Activated CD8-positive, alpha-beta memory T cell treated with anti-CD3 and anti-CD28 coated beads, Interleukin-2, amount 10 ng/mL, durations not matched to agents 7 days and 5 days (primary cell): ENCODE results near the gene TBX1. TPM values are rescaled to one million over a fixed set of nuclear protein-coding genes. Genes with fewer than 3 reads are reported as not detected.

Experiments
- ATAC-seq: fragments of 150-1000 bp; cut with Tn5 transposase; one replicate; pipeline ENCODE4 v1.10.0; 2021; ENCODE audit warnings: moderate library complexity
- CTCF ChIA-PET: fragments of 350-600 bp; sonication (Branson Sonifier 250); formaldehyde crosslinking; loops from one replicate; lab custom pipeline; 2021; ENCODE audit warnings: antibody characterized with exemption; lab: Charles Lee
- DNase-seq: peaks from one replicate; pipeline ENCODE4 v3.0.0-alpha.2; 2020
- H3K27ac Mint-ChIP-seq: one replicate; pipeline ENCODE4 v1.8.0; 2021; ENCODE audit warnings: mild to moderate bottlenecking, mixed read lengths
- H3K27me3 Mint-ChIP-seq: one replicate; pipeline ENCODE4 v1.8.0; 2021; ENCODE audit warnings: mixed read lengths
- H3K36me3 Mint-ChIP-seq: one replicate; pipeline ENCODE4 v1.8.0; 2021; ENCODE audit warnings: mild to moderate bottlenecking, mixed read lengths
- H3K4me1 Mint-ChIP-seq: one replicate; pipeline ENCODE4 v1.8.0; 2021; ENCODE audit warnings: mixed read lengths
- H3K4me3 Mint-ChIP-seq: one replicate; pipeline ENCODE4 v1.8.0; 2021; ENCODE audit warnings: mild to moderate bottlenecking, moderate library complexity, mixed read lengths
- H3K9me3 Mint-ChIP-seq: one replicate; pipeline ENCODE4 v1.8.0; 2022; ENCODE audit warnings: low read depth, mixed read lengths
- total RNA-seq, 2 experiments: library from RNA; stranded (reverse); gene quantifications; one replicate each; pipeline ENCODE4 v1.2.3, GENCODE V29; 2021

The TBX1 gene
- total RNA-seq, 2 experiments from 2014 or later = 0.91 to 1.1 TPM

- Mint-ChIP-seq H3K27me3 (peaks cover 68% of the 10 kb centered on the region), H3K4me3 (no peak overlapping the region), H3K27ac (no peak overlapping the region), H3K9me3 (no peaks in the 10 kb centered on the region), H3K36me3 (peaks cover 5% of the 10 kb centered on the region), H3K4me1 (peaks cover 14% of the 10 kb centered on the region)
- DNase-seq = no peak
- no peak for ATAC-seq
- CTCF ChIA-PET = interaction anchor here (1.0 to 4.3 kb wide), 3 partner anchors 10 to 94 kb away, joined by 3 to 24 read pairs (median 4); no protein-coding TSS in a partner anchor
Measured at GRCh38 chr22:19755145-19755710, 5.3 kb upstream of the TBX1 start.

GRCh38 chr22:19755722-19756287 is 4.8 kb upstream of the TBX1 start:
- ATAC-seq (no peak), DNase-seq (no peak)
- Mint-ChIP-seq H3K4me3 (no peak overlapping the region), H3K27me3 (peaks cover 69% of the 10 kb centered on the region), H3K4me1 (peaks cover 15% of the 10 kb centered on the region), H3K36me3 (peaks cover 6% of the 10 kb centered on the region), H3K27ac (no peak overlapping the region), H3K9me3 (no peaks in the 10 kb centered on the region)
- CTCF ChIA-PET = interaction anchor here (0.6 to 4.3 kb wide), 10 partner anchors 10 to 474 kb away, joined by 3 to 27 read pairs (median 4); partner anchors contain the start of gene GP1BB

DNA sequence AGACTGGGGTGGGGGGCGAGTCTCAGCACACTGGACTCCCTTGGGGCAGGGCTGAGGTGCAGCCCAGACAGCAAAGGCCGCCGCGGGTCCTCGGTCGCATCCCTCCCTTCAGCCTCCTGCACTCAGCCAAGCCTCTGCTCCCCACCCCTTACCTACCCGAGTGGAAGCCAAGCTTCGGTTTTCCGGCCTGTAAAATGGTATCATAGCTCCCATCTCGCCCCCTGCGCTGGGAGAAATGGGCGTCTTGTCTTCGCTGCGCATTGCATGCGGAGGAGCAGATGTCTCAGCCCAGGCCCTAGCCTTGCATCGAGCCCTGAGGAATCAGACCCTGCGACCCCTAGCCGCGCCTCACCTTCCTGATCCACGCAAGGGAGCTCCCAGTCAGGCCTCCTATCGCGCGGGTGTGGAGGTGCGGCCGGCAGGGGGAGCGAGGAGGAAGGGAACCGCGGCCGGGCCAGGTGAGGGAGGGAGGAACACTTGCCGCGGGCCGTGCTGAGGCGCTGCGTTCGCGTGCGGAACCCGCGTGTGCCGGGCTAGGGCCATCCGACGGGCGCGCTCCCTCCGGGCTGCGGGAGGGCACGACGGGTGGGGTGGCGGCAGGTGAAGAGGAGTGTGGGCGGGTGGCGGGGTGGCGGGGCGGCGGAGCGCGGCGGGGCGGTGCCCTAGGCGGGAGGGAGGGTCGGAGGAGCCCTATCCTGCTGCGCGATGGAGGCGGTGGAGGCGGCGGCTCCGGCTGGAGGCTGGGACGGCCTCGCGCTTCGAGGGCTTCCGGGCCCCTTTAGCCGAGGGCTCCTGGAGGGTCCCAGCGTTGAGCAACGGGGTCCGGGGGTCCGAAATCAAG is 4.1 kb upstream of the TBX1 start:
- ATAC-seq (peak; percentile 75), DNase-seq (peak; percentile 73)
- Mint-ChIP-seq H3K27ac (no peak overlapping the region), H3K4me1 (peaks cover 16% of the 10 kb centered on the region), H3K4me3 (no peak overlapping the region), H3K27me3 (peaks cover 70% of the 10 kb centered on the region), H3K36me3 (peaks cover 6% of the 10 kb centered on the region), H3K9me3 (no peaks in the 10 kb centered on the region)
- CTCF ChIA-PET = interaction anchor here (0.6 to 4.3 kb wide), 10 partner anchors 9 to 474 kb away, joined by 3 to 27 read pairs (median 4); partner anchors contain the start of gene GP1BB

DNA sequence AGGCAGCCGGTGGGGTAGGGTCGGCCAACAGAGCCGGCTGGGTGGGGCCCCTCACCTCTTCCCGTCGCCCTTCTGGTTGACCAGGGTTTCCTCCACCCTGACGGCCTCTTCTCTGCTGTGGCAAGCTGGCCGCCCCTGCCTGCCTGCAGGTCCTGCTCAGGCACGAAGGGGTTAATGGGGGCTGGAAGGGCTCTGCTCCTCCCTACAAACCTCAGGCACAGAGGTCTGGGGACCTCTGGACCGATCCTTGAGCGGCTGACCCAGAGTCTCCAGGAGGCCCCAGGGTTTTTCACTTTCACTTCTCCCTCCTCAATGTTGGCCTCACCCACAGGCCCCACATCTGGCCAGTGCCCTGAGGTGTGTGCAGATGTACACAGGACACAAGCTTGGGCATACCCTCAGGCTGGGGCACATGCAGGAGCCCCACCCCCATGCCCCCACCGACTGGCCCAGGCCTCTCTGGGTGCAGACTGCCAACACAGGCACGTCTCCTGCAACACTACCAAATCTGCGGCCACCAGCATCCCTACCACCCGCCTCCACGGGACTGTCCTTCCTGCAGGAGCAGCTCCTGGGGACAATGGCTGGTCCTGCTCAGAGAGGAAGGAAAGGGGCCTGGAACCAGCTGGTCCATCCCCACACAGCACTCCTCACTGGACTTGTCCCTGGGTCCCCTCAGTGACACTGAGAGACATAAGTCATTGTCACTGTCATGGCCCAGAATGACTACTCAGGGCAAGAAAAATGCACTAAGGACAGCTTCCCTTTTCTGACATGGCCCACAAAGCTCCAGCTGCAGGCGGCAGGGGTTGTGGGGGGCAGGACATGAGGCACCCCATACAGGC is 3.2 kb upstream of the TBX1 start:
- Mint-ChIP-seq H3K36me3 (peaks cover 6% of the 10 kb centered on the region), H3K4me1 (peaks cover 17% of the 10 kb centered on the region), H3K4me3 (peak overlapping the region; percentile 29), H3K27me3 (peaks cover 79% of the 10 kb centered on the region), H3K9me3 (no peaks in the 10 kb centered on the region), H3K27ac (no peak overlapping the region)
- ATAC-seq = no peak
- no peak for DNase-seq
- CTCF ChIA-PET = interaction anchor here (1.2 to 4.3 kb wide), 7 partner anchors 8 to 153 kb away, joined by 3 to 27 read pairs (median 4); partner anchors contain the start of gene GP1BB

GRCh38 chr22:19757985-19758895 is 2.3 kb upstream of the TBX1 start:
- Mint-ChIP-seq H3K27me3 (peaks cover 79% of the 10 kb centered on the region), H3K36me3 (peaks cover 6% of the 10 kb centered on the region), H3K9me3 (no peaks in the 10 kb centered on the region), H3K4me3 (peak overlapping the region; percentile 29), H3K27ac (no peak overlapping the region), H3K4me1 (peaks cover 17% of the 10 kb centered on the region)
- ATAC-seq (no peak), DNase-seq (no peak)
- CTCF ChIA-PET = interaction anchor here (1.2 to 2.9 kb wide), 2 partner anchors 11 to 152 kb away, joined by 3 to 27 read pairs; no protein-coding TSS in a partner anchor

GRCh38 chr22:19758896-19759426 is 1.6 kb upstream of the TBX1 start:
- peaks cover 17% of the 10 kb centered on the region for H3K4me1 Mint-ChIP-seq
- H3K4me3 Mint-ChIP-seq = no peak overlapping the region
- CTCF ChIA-PET = interaction anchor here (0.8 kb wide), 1 partner anchor 28 kb away, joined by 3 read pairs; no protein-coding TSS in a partner anchor
- no peaks in the 10 kb centered on the region for H3K9me3 Mint-ChIP-seq
- DNase-seq (no peak), ATAC-seq (no peak)
- H3K36me3 Mint-ChIP-seq = peaks cover 6% of the 10 kb centered on the region
- no peak overlapping the region for H3K27ac Mint-ChIP-seq
- H3K27me3 Mint-ChIP-seq = peaks cover 79% of the 10 kb centered on the region

DNA sequence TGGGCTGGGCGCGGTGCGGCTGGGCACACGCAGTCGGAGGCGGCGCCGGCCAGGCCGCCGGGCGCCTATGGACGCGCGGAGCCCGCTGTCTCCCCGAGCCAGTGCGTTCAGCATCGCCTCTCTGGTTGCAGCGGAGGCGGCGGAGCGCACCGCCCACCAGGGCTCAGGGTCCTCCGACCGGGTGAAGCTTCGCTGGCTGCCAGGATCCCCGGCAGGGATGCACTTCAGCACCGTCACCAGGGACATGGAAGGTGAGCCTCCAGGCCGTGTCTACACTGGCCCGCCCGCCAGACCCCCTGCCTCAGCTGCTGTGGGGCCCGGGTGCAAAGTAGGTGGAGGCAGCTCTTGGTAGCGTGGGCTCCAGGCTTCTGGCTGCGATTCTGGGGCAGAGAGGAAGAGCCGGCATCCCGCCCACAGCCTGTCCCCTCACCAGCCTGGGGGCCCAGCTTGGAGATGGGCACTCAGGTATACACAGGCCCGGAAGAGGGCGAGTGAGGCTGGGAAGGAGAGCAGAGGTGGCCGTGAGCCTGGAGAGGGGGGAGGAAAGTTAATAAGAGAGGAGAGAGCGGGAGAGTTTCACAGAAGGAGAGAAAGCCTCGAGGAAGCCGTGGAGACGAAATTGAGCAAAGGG is 1.0 kb upstream of the TBX1 start:
- H3K27ac Mint-ChIP-seq = no peak overlapping the region
- no peaks in the 10 kb centered on the region for H3K9me3 Mint-ChIP-seq
- no peak for DNase-seq
- peak overlapping the region; percentile 42 for H3K4me3 Mint-ChIP-seq
- no peak for ATAC-seq
- peaks cover 17% of the 10 kb centered on the region for H3K4me1 Mint-ChIP-seq
- CTCF ChIA-PET = interaction anchor here (0.8 kb wide), 1 partner anchor 29 kb away, joined by 3 read pairs; no protein-coding TSS in a partner anchor
- H3K27me3 Mint-ChIP-seq = peaks cover 79% of the 10 kb centered on the region
- H3K36me3 Mint-ChIP-seq = peaks cover 6% of the 10 kb centered on the region

DNA sequence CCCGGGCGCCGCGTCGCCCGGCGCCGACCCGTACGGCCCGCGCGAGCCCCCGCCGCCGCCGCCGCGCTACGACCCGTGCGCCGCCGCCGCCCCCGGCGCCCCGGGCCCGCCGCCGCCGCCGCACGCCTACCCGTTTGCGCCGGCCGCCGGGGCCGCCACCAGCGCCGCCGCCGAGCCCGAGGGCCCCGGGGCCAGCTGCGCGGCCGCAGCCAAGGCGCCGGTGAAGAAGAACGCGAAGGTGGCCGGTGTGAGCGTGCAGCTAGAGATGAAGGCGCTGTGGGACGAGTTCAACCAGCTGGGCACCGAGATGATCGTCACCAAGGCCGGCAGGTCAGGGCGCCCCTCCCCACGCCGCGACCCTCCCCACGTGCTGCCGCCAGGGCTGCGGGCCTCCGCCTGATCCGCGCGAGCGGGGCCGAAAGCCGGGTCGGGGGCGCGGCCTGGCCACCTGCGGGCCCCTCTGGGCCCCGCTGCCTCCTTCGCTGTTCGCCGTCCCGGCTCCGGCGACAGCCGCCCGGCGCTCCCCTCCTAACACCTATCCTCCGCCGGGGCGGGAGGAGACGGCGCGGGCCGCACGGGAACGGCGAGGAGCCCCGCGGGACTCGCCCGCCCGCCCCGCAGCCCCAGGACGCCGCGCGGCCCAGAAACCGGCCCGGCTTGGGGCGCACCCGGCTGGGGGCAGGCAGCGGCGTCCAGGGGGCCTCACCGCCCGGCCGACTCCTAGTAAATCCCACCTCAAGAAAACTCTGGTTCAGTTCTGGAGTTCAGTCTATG is 560 bp downstream of the TBX1 start:
- Mint-ChIP-seq H3K4me3 (no peak overlapping the region), H3K9me3 (no peaks in the 10 kb centered on the region), H3K36me3 (peaks cover 6% of the 10 kb centered on the region), H3K4me1 (peaks cover 23% of the 10 kb centered on the region), H3K27ac (no peak overlapping the region), H3K27me3 (peaks cover 75% of the 10 kb centered on the region)
- ATAC-seq = no peak
- CTCF ChIA-PET = interaction anchor here (1.8 kb wide), 1 partner anchor 31 kb away, joined by 8 read pairs; no protein-coding TSS in a partner anchor
- no peak for DNase-seq

- H3K9me3 Mint-ChIP-seq = no peaks in the 10 kb centered on the region
- DNase-seq = no peak
- peaks cover 6% of the 10 kb centered on the region for H3K36me3 Mint-ChIP-seq
- no peak for ATAC-seq
- CTCF ChIA-PET = interaction anchor here (0.8 to 1.8 kb wide), 3 partner anchors 31 to 148 kb away, joined by 3 to 8 read pairs (median 3); no protein-coding TSS in a partner anchor
- H3K4me1 Mint-ChIP-seq = peaks cover 21% of the 10 kb centered on the region
- H3K27me3 Mint-ChIP-seq = peaks cover 71% of the 10 kb centered on the region
- no peak overlapping the region for H3K4me3 Mint-ChIP-seq
- no peak overlapping the region for H3K27ac Mint-ChIP-seq
Measured at GRCh38 chr22:19761725-19762567, 1.4 kb downstream of the TBX1 start.
